IPS-15b (cell line): Measurements from ENCODE around the gene SEMA3F.

Experiments used
- H3K27me3 ChIP-seq: one replicate; pipeline ENCODE4 v1.6.1; 2013; ENCODE audit warnings: low read length; ENCODE audit not compliant: control insufficient read depth, insufficient read depth
- H3K36me3 ChIP-seq: one replicate; pipeline ENCODE4 v1.6.1; 2013; ENCODE audit warnings: low read length; ENCODE audit not compliant: control insufficient read depth, insufficient read depth
- H3K4me1 ChIP-seq: one replicate; pipeline ENCODE4 v1.6.1; 2013; ENCODE audit warnings: mild to moderate bottlenecking, low read length; ENCODE audit not compliant: control insufficient read depth, insufficient read depth
- H3K4me3 ChIP-seq: one replicate; pipeline ENCODE4 v1.5.1; 2013; ENCODE audit warnings: low read depth, low read length
- H3K9ac ChIP-seq: one replicate; pipeline ENCODE4 v1.6.1; 2013; ENCODE audit warnings: low read depth, mild to moderate bottlenecking, low read length
- H3K9me3 ChIP-seq: one replicate; pipeline ENCODE4 v1.6.1; 2013; ENCODE audit warnings: mild to moderate bottlenecking, low read length; ENCODE audit not compliant: control insufficient read depth, insufficient read depth

SEMA3F gene

GRCh38 chr3:50238549-50239026 is 83.5 kb downstream of the SEMA3F start:
- Histone ChIP-seq H3K9ac (no peak overlapping the region), H3K4me3 (peak overlapping the region; percentile 88)

More at GRCh38 chr3:50238549-50239026, 83.5 kb downstream of the SEMA3F start:
- H3K27me3 ChIP-seq: no peaks in the 10 kb centered on the region
- no peaks in the 10 kb centered on the region for H3K9me3 ChIP-seq
- H3K4me1 ChIP-seq: peaks cover 34% of the 10 kb centered on the region
- peaks cover 12% of the 10 kb centered on the region for H3K36me3 ChIP-seq
